Keratinocyte (primary cell): Measurements from ENCODE around the gene LRRC4C.

ENCODE experiments used
- CTCF ChIP-seq, 3 experiments: IDR thresholded peaks in 1 of 3; conservative IDR thresholded peaks in 1 of 3; optimal IDR thresholded peaks in 1 of 3; 2 replicates in 2 of 3; 3 replicates in 1 of 3; pipeline versions ENCODE3 to v1.5.1; 2011; ENCODE audit warnings: low read length in 3 of 3, mild to moderate bottlenecking in 3 of 3, moderate library complexity in 2 of 3, control low read depth in 1 of 3, inconsistent platforms in 1 of 3; ENCODE audit not compliant: insufficient read depth in 2 of 3; ENCODE audit errors: extremely low read depth in 1 of 3
- EZH2 ChIP-seq: IDR thresholded peaks from one replicate; pipeline ENCODE4 v1.6.1; 2012; ENCODE audit warnings: inconsistent platforms, mild to moderate bottlenecking, low read length, moderate library complexity

- no peak for TF ChIP-seq CTCF (optimal IDR thresholded peaks at IDR 0.05 in 1 of 3, IDR thresholded peaks at IDR 0.05 in 1 of 3, conservative IDR thresholded peaks at IDR 0.05 in 1 of 3; ENCODE audit: extremely low read depth in 1 of 3, insufficient read depth in 2 of 3, low read length in 3 of 3)
- TF ChIP-seq EZH2, result no peak
Observed at GRCh38 chr11:41177791-41178190, 281.7 kb downstream of the LRRC4C start.
